ENCODE results near the gene SLFN12L. TPM values are rescaled to one million over a fixed set of nuclear protein-coding genes. Genes with fewer than 3 reads are reported as not detected.

Gene SLFN12L
- total RNA-seq, 1 experiment from 2014 or later: not detected

DNA sequence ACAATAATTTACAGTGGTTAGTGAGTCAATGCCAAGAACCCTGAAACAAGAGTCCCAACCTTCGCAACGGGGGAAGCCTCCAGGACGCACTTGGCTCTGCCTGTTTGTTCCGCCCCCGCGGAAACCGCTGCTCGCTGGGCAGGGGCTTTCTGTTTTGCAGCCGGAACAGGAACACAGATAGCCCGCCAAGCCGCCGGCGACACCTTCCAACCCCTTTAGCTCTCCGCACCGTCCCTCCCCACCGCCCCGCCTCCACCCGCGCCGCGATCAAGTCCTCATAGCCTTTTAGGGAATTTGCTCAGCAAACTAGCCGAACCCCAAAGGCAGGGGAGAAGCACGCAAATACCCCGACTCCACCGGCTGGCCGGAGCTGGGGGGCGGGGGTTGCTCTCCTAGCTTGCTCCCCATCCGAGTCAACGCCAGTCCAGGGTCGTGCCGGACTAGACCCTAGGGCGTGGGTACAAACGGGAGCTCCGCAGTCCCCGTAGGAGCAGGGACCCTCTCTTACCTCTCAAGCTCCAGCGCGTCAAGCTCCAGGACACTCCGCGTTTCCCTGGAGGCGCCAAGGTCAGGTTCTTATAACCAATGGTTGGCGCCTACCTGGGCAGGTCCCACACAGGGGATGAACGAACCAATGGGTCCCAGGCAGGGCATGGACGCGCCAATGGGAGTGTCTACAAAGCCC, 89.1 kb downstream of the SLFN12L start, which contains the start of gene SLFN13:
TSS of gene SLFN13 (minus strand) at position 553 of the 685 bp plus-strand sequence. CDS start 3,086 bp downstream, outside the sequence.
- Histone ChIP-seq H3K9me3 (ENCODE audit: low read length) (no peaks in the 10 kb centered on the region), H2AFZ (ENCODE audit: low read length) (peak within 1 kb of the TSS; percentile 100), H4K20me1 (ENCODE audit: low read length) (no peaks in the 10 kb centered on the region), H3K27ac (ENCODE audit: low read length) (peak within 1 kb of the TSS; percentile 36; the same call in 1 of the 2 replicates), H3K79me2 (ENCODE audit: low read length) (peaks cover 5% of the 10 kb centered on the region; the same call in 1 of the 2 replicates), H3K27me3 (ENCODE audit: low read length) (no peaks in the 10 kb centered on the region), H3K9me2 (replicated peaks; ENCODE audit: low read length) (no peaks in the 10 kb centered on the region), H3F3A (ENCODE audit: low read length, unreplicated experiment) (no peaks in the 10 kb centered on the region), H3K9ac (ENCODE audit: low read length) (peak within 1 kb of the TSS; percentile 74), H3K36me3 (ENCODE audit: low read depth, low read length) (no peaks in the 10 kb centered on the region), H3K4me3 (ENCODE audit: low read length) (peak within 1 kb of the TSS; percentile 74), H3K4me2 (ENCODE audit: low read length) (peak within 1 kb of the TSS; percentile 98), H3K4me1 (ENCODE audit: insufficient read depth, low read length) (0 out of 2 replicates have a peak, but pooled peaks cover 4% of the 10 kb centered on the region)
- TF ChIP-seq EZH2 (IDR thresholded peaks at IDR 0.05; ENCODE audit: low read length, unreplicated experiment): no peak
- TF ChIP-seq EZH2phosphoT487 (IDR thresholded peaks at IDR 0.05; ENCODE audit: borderline replicate concordance, low read length): no peak
- TF ChIP-seq, protein P1, sequence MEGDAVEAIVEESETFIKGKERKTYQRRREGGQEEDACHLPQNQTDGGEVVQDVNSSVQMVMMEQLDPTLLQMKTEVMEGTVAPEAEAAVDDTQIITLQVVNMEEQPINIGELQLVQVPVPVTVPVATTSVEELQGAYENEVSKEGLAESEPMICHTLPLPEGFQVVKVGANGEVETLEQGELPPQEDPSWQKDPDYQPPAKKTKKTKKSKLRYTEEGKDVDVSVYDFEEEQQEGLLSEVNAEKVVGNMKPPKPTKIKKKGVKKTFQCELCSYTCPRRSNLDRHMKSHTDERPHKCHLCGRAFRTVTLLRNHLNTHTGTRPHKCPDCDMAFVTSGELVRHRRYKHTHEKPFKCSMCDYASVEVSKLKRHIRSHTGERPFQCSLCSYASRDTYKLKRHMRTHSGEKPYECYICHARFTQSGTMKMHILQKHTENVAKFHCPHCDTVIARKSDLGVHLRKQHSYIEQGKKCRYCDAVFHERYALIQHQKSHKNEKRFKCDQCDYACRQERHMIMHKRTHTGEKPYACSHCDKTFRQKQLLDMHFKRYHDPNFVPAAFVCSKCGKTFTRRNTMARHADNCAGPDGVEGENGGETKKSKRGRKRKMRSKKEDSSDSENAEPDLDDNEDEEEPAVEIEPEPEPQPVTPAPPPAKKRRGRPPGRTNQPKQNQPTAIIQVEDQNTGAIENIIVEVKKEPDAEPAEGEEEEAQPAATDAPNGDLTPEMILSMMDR (conservative IDR thresholded peaks at IDR 0.05; ENCODE audit: low read depth, low read length): no peak
- ChIA-PET POLR2A (ENCODE audit: unreplicated experiment) (no interaction called here), CTCF (no interaction called here)
- DNase-seq: peak; percentile 68
- no TSS peak for BruUV-seq (replicated peaks)
- intact Hi-C loops (cut with micrococcal nuclease): loop anchor here (1.0 kb wide), 1 partner anchor 12 kb away; no protein-coding TSS in a partner anchor
- peak; percentile 90 for ATAC-seq

DNA sequence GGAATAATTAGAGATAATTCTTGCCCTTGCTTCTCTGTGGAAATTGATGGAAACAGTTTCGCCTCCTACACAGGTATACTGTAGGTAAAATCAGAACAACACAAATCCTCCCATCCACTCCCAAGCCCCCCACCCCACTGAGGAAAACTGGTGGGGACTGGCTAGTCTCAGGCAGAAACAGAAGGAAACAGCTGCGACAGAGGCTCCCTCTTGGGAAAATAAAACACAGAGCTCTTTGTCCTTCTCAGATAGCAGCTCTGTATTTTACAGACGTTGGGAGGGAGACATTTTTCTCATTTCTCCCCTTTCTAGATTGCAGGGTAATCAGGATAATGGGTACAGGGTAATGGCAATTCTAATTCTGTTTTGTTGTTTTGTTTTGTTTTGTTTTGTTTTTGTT, 90.0 kb downstream of the SLFN12L start:
- H3K9me3 ChIP-seq (ENCODE audit: low read length): no peaks in the 10 kb centered on the region
- peak overlapping the region; percentile 77 for H3K4me2 ChIP-seq (ENCODE audit: low read length)
- intact Hi-C loops (cut with micrococcal nuclease): no loop called here
- BruUV-seq (replicated peaks): no TSS peak
- POLR2A ChIA-PET (ENCODE audit: unreplicated experiment): interaction anchor here (0.5 kb wide), 1 partner anchor 19 kb away, joined by 3 read pairs; no protein-coding TSS in a partner anchor
- TF ChIP-seq EZH2 (IDR thresholded peaks at IDR 0.05; ENCODE audit: low read length, unreplicated experiment): no peak
- TF ChIP-seq, protein P1 (conservative IDR thresholded peaks at IDR 0.05; ENCODE audit: low read depth, low read length): no peak
- no peak for TF ChIP-seq EZH2phosphoT487 (IDR thresholded peaks at IDR 0.05; ENCODE audit: borderline replicate concordance, low read length)
- H3K4me3 ChIP-seq (ENCODE audit: low read length): peak overlapping the region; percentile 74
- H3K9ac ChIP-seq (ENCODE audit: low read length): no peak overlapping the region
- peak overlapping the region; percentile 42; the same call in 1 of the 2 replicates for H2AFZ ChIP-seq (ENCODE audit: low read length)
- no peaks in the 10 kb centered on the region for H3F3A ChIP-seq (ENCODE audit: low read length, unreplicated experiment)
- ATAC-seq (no peak), DNase-seq (no peak)
- H3K27me3 ChIP-seq (ENCODE audit: low read length): no peaks in the 10 kb centered on the region
- H4K20me1 ChIP-seq (ENCODE audit: low read length): no peaks in the 10 kb centered on the region
- H3K9me2 ChIP-seq (replicated peaks; ENCODE audit: low read length): no peaks in the 10 kb centered on the region
- no peaks in the 10 kb centered on the region for H3K36me3 ChIP-seq (ENCODE audit: low read depth, low read length)
- H3K27ac ChIP-seq (ENCODE audit: low read length): no peak overlapping the region
- H3K4me1 ChIP-seq (ENCODE audit: insufficient read depth, low read length): 0 out of 2 replicates have a peak, but pooled peaks cover 4% of the 10 kb centered on the region
- H3K79me2 ChIP-seq (ENCODE audit: low read length): peaks cover 5% of the 10 kb centered on the region; the same call in 1 of the 2 replicates
- CTCF ChIA-PET: no interaction called here

DNA sequence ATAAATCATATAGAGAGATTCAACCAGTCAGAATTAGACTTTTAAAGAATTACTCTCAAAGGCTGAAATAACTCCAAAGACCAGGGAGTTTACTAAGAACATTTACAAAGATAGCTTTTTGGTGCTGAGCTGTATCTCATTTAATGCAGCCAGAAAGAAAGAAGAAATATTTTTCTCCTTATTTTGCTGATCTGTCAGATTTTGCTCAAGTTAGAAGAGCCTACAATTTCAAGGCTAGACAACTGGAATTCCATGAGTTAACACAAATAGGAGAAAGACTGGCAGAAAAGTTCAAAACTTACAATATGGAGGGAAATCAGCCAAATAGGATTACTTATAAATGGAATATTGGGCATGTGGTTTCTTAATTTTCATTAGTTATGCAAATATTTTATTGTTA, 99.0 kb downstream of the SLFN12L start:
- H3K9me2 ChIP-seq (replicated peaks; ENCODE audit: low read length): no peaks in the 10 kb centered on the region
- no peak overlapping the region for H2AFZ ChIP-seq (ENCODE audit: low read length)
- no peaks in the 10 kb centered on the region for H4K20me1 ChIP-seq (ENCODE audit: low read length)
- no TSS peak for BruUV-seq (replicated peaks)
- no peaks in the 10 kb centered on the region for H3K27me3 ChIP-seq (ENCODE audit: low read length)
- intact Hi-C loops (cut with micrococcal nuclease): no loop called here
- H3K27ac ChIP-seq (ENCODE audit: low read length): no peak overlapping the region
- no peak overlapping the region for H3K4me2 ChIP-seq (ENCODE audit: low read length)
- TF ChIP-seq EZH2 (IDR thresholded peaks at IDR 0.05; ENCODE audit: low read length, unreplicated experiment): no peak
- TF ChIP-seq, protein P1 (conservative IDR thresholded peaks at IDR 0.05; ENCODE audit: low read depth, low read length): no peak
- TF ChIP-seq EZH2phosphoT487 (IDR thresholded peaks at IDR 0.05; ENCODE audit: borderline replicate concordance, low read length): no peak
- no peaks in the 10 kb centered on the region for H3K36me3 ChIP-seq (ENCODE audit: low read depth, low read length)
- CTCF ChIA-PET: no interaction called here
- no peak overlapping the region for H3K4me3 ChIP-seq (ENCODE audit: low read length)
- DNase-seq: no peak
- no peaks in the 10 kb centered on the region for H3F3A ChIP-seq (ENCODE audit: low read length, unreplicated experiment)
- no peak overlapping the region for H3K9ac ChIP-seq (ENCODE audit: low read length)
- H3K9me3 ChIP-seq (ENCODE audit: low read length): no peaks in the 10 kb centered on the region
- H3K4me1 ChIP-seq (ENCODE audit: insufficient read depth, low read length): peaks cover 6% of the 10 kb centered on the region
- no peak for ATAC-seq
- no peaks in the 10 kb centered on the region for H3K79me2 ChIP-seq (ENCODE audit: low read length)
- POLR2A ChIA-PET (ENCODE audit: unreplicated experiment): no interaction called here
